ENCODE data around the gene NTF3.

Gene NTF3

DNA sequence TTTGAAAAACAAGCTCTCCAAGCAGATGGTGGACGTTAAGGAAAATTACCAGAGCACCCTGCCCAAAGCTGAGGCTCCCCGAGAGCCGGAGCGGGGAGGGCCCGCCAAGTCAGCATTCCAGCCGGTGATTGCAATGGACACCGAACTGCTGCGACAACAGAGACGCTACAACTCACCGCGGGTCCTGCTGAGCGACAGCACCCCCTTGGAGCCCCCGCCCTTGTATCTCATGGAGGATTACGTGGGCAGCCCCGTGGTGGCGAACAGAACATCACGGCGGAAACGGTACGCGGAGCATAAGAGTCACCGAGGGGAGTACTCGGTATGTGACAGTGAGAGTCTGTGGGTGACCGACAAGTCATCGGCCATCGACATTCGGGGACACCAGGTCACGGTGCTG, 62.4 kb downstream of the NTF3 start:
- TF ChIP-seq, protein P1, sequence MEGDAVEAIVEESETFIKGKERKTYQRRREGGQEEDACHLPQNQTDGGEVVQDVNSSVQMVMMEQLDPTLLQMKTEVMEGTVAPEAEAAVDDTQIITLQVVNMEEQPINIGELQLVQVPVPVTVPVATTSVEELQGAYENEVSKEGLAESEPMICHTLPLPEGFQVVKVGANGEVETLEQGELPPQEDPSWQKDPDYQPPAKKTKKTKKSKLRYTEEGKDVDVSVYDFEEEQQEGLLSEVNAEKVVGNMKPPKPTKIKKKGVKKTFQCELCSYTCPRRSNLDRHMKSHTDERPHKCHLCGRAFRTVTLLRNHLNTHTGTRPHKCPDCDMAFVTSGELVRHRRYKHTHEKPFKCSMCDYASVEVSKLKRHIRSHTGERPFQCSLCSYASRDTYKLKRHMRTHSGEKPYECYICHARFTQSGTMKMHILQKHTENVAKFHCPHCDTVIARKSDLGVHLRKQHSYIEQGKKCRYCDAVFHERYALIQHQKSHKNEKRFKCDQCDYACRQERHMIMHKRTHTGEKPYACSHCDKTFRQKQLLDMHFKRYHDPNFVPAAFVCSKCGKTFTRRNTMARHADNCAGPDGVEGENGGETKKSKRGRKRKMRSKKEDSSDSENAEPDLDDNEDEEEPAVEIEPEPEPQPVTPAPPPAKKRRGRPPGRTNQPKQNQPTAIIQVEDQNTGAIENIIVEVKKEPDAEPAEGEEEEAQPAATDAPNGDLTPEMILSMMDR (IDR thresholded peaks at IDR 0.05; ENCODE audit: low read length, missing control alignments) = no peak
- H3K4me3 ChIP-seq (replicated peaks; ENCODE audit: low read depth, low read length) = no peak overlapping the region
- no peak for DNase-seq (ENCODE audit: low read depth)

DNA sequence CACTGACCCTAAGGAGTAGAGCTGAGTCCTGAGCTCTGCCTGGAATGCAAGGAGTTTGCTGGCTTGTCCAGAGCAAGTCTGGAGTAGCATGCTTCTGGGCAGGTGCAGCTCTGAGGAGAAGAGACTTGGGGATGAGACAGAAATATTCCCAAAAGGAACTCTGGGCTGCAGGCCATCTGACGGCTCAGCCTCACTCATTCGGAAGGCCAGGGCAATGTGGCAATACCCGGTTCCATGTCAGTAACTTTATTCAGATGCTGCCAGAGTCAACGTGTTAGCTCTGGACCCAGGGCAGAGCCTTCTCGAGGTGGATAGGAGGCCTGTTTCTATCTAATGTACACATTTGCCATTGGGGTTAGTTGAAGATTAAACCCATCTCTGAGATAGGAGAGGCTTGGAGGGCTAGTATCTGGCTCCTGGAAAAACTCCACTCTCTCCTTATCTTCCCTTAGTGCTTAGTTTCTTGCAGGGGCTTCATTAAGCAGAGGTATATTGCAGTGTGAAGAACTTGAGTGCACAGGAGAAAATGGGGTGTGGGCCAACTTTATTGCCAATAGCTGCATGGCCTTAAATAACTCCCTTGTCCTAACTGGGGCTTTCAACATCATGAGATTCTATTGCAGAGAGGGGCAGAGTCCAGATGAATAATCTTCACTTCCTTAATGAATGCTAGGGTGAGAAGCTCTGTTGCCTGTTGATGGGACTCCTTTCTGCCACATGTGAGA, 65.6 kb downstream of the NTF3 start:
- TF ChIP-seq, protein P1 (IDR thresholded peaks at IDR 0.05; ENCODE audit: low read length, missing control alignments) = no peak
- DNase-seq (ENCODE audit: low read depth) = no peak
- H3K4me3 ChIP-seq (replicated peaks; ENCODE audit: low read depth, low read length) = no peak overlapping the region

DNA sequence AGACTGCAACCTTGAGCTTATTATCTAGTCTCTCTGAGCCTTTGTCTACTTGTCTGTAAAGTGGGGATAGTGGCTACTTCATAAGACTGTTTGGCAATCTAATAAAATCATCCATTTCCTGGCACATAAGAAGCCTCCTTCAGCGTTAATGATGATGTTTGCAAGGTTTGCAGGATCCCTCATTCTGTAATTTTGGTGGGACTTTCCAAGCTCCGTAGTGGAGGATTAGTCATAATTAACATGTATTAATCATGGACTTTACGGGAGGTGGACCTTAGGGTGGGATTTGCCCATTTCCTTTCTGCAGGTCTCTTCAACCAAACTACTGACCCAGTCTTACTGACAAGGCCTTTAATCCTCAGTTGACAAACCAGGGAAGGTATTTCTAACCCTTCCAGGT, 66.2 kb downstream of the NTF3 start:
- no peak for DNase-seq (ENCODE audit: low read depth)
- no peak overlapping the region for H3K4me3 ChIP-seq (replicated peaks; ENCODE audit: low read depth, low read length)
- TF ChIP-seq, protein P1 (IDR thresholded peaks at IDR 0.05; ENCODE audit: low read length, missing control alignments) = no peak

GRCh38 chr12:5498806-5499205, 66.9 kb downstream of the NTF3 start:
- no peak overlapping the region for H3K4me3 ChIP-seq (replicated peaks; ENCODE audit: low read depth, low read length)
- TF ChIP-seq, protein P1 (IDR thresholded peaks at IDR 0.05; ENCODE audit: low read length, missing control alignments) = no peak
- DNase-seq (ENCODE audit: low read depth) = no peak

DNA sequence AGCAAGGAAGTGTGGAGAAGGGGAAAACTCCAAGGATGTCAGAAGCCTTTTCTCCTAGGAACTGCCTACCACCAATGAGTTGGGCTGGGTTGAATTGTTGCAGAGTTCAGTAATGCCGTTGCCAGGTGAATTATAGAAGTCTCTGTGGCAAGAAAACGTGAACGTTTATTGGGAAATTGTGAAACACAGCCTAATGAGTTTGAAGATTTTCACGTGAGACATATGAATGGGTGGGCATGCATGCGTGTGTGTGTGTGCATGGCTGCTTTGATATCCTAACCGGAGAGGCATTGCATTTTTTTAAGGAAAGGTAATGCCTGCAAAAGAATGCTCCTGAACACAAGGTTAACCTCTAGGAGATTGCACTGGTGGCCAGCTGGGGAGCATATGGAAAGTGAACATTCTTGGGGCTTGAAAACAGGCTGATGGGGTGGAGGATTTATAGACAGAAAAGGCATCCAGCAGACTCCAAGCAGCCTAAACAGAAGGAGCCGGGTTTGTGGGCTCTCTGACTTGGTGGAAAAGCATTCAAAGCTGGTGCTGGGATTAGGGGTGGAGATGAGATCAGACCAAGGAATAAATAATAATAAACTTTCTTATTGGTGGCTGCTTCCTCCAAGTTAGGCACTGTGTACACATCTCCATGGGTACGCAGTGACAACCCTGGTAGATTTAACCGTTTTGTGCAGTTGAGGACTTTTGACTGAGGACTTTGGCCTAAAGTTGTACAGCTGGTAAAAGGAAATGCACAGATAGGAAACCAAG, 67.8 kb downstream of the NTF3 start:
- H3K4me3 ChIP-seq (replicated peaks; ENCODE audit: low read depth, low read length) = no peak overlapping the region
- no peak for DNase-seq (ENCODE audit: low read depth)
- TF ChIP-seq, protein P1 (IDR thresholded peaks at IDR 0.05; ENCODE audit: low read length, missing control alignments) = no peak

DNA sequence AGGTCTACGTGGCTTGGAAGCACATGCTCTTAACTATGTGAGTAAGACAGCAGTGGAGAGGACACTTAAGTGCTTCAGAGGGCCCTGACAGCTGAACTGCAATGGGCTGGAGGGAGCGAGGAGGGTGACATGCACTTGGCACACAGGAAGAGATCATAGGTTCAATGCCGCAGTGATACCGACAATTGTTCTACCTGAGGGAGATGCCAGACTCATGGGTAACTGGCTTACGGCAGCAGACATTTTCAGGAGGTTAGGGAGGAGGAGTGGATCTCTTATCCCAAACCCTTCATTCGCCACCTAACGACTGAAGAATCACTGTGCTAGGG, 68.4 kb downstream of the NTF3 start:
- DNase-seq (ENCODE audit: low read depth) = no peak
- TF ChIP-seq, protein P1 (IDR thresholded peaks at IDR 0.05; ENCODE audit: low read length, missing control alignments) = no peak
- H3K4me3 ChIP-seq (replicated peaks; ENCODE audit: low read depth, low read length) = no peak overlapping the region
